GM23338 (cell line): Measurements from ENCODE around the gene PLEKHA8. TPM values are rescaled to one million over a fixed set of nuclear protein-coding genes. Genes with fewer than 3 reads are reported as not detected.

Source experiments
- ATAC-seq: fragments of 200-7000 bp; cut with Tn5 transposase; 3 replicates; pipeline ENCODE4 v1.9.1; 2020
- DNase-seq: peaks from one replicate; pipeline ENCODE4 v3.0.0-alpha.2; 2015; ENCODE audit warnings: low spot score
- H2AFZ ChIP-seq: fragments of 200-600 bp; sonication (generic); 2 replicates; pipeline ENCODE4 v1.8.0; 2016; ENCODE audit warnings: antibody characterized with exemption, mild to moderate bottlenecking, moderate library complexity
- H3F3A ChIP-seq: fragments of 200-600 bp; sonication (generic); replicated peaks from 2 replicates; pipeline ENCODE4 v1.8.0; 2017; ENCODE audit warnings: antibody characterized with exemption, mixed run types, low read depth
- H3K27ac ChIP-seq: fragments of 200-600 bp; sonication (generic); 2 replicates; pipeline ENCODE4 v1.6.1; 2016; ENCODE audit warnings: low read depth
- H3K27me3 ChIP-seq: fragments of 200-600 bp; sonication (generic); 2 replicates; pipeline ENCODE4 v1.8.0; 2016; ENCODE audit warnings: mild to moderate bottlenecking, mixed run types, moderate library complexity; ENCODE audit not compliant: insufficient read depth
- H3K36me3 ChIP-seq: fragments of 200-600 bp; sonication (generic); 2 replicates; pipeline ENCODE4 v1.8.0; 2016; ENCODE audit warnings: mild to moderate bottlenecking; ENCODE audit not compliant: insufficient read depth
- H3K4me1 ChIP-seq: fragments of 200-600 bp; sonication (generic); 2 replicates; pipeline ENCODE4 v1.8.0; 2016; ENCODE audit warnings: mild to moderate bottlenecking, moderate library complexity; ENCODE audit not compliant: insufficient read depth
- H3K4me2 ChIP-seq: fragments of 200-600 bp; sonication (generic); 2 replicates; pipeline ENCODE4 v1.7.1; 2017; ENCODE audit warnings: mixed run types
- H3K4me3 ChIP-seq: fragments of 200-600 bp; sonication (generic); 2 replicates; pipeline ENCODE4 v1.6.1; 2016; ENCODE audit warnings: mixed run types
- H3K79me2 ChIP-seq: fragments of 200-600 bp; sonication (generic); replicated peaks from 2 replicates; pipeline ENCODE4 v1.8.0; 2017; ENCODE audit warnings: mild to moderate bottlenecking; ENCODE audit not compliant: insufficient read depth
- H3K9me2 ChIP-seq: fragments of 200-600 bp; sonication (generic); 2 replicates; pipeline ENCODE4 v1.8.0; 2017; ENCODE audit not compliant: insufficient read depth
- H4K20me1 ChIP-seq: fragments of 200-600 bp; sonication (generic); replicated peaks from 2 replicates; pipeline ENCODE4 v1.8.0; 2017; ENCODE audit warnings: mild to moderate bottlenecking; ENCODE audit not compliant: insufficient read depth
- H3K27ac Mint-ChIP-seq: 2 replicates; pipeline ENCODE4 v1.8.0; 2020; ENCODE audit warnings: inconsistent platforms, mild to moderate bottlenecking, moderate library complexity, mixed read lengths
- H3K27me3 Mint-ChIP-seq: 3 replicates; pipeline ENCODE4 v1.8.0; 2022; ENCODE audit warnings: low read depth, mild to moderate bottlenecking, moderate library complexity, mixed read lengths, inconsistent platforms; ENCODE audit not compliant: insufficient read depth, poor library complexity
- H3K36me3 Mint-ChIP-seq: 3 replicates; pipeline ENCODE4 v1.8.0; 2021; ENCODE audit warnings: low read depth, mild to moderate bottlenecking, inconsistent platforms, moderate library complexity, mixed read lengths
- H3K4me1 Mint-ChIP-seq: 3 replicates; pipeline ENCODE4 v1.8.0; 2020; ENCODE audit warnings: mild to moderate bottlenecking, inconsistent platforms, mixed read lengths
- H3K4me3 Mint-ChIP-seq: 3 replicates; pipeline ENCODE4 v1.8.0; 2021; ENCODE audit warnings: moderate library complexity, mild to moderate bottlenecking, inconsistent platforms, mixed read lengths
- H3K9me3 Mint-ChIP-seq: 3 replicates; pipeline ENCODE4 v1.8.0; 2020; ENCODE audit warnings: moderate library complexity, mild to moderate bottlenecking, inconsistent platforms, mixed read lengths
- CREB1 ChIP-seq: fragments of 250-450 bp; sonication (Bioruptor Pico); IDR thresholded peaks from 2 replicates; pipeline ENCODE4 v1.5.0; 2020; ENCODE audit warnings: low read depth, mild to moderate bottlenecking, moderate library complexity
- ETS1 ChIP-seq: IDR thresholded peaks from 2 replicates; pipeline ENCODE4 v1.6.1; 2016; ENCODE audit warnings: antibody characterized with exemption
- EZH2phosphoT487 ChIP-seq: fragments of 200-600 bp; sonication (generic); IDR thresholded peaks from one replicate; pipeline ENCODE4 v1.8.1; 2018; ENCODE audit warnings: antibody characterized with exemption; ENCODE audit not compliant: unreplicated experiment
- JUNB ChIP-seq: IDR thresholded peaks from one replicate; pipeline ENCODE4 v1.6.1; 2016; ENCODE audit warnings: antibody characterized with exemption; ENCODE audit not compliant: unreplicated experiment
- NANOG ChIP-seq: IDR thresholded peaks from 2 replicates; pipeline ENCODE4 v1.6.1; 2016; ENCODE audit warnings: antibody characterized with exemption, borderline replicate concordance
- POLR2AphosphoS5 ChIP-seq: IDR thresholded peaks from 2 replicates; pipeline ENCODE4 v1.6.1; 2016; ENCODE audit warnings: antibody characterized with exemption, low read depth
- REST ChIP-seq: IDR thresholded peaks from one replicate; pipeline ENCODE4 v1.6.1; 2018; ENCODE audit warnings: antibody characterized with exemption; ENCODE audit not compliant: unreplicated experiment
- STAT1 ChIP-seq: IDR thresholded peaks from one replicate; pipeline ENCODE4 v1.6.1; 2016; ENCODE audit warnings: antibody characterized with exemption; ENCODE audit not compliant: unreplicated experiment
- ZNF331 ChIP-seq: fragments of 250-450 bp; sonication (Bioruptor Pico); IDR thresholded peaks from 2 replicates; pipeline ENCODE4 v1.5.0; 2020; ENCODE audit warnings: low read depth, mild to moderate bottlenecking, moderate library complexity
- ZNF462 ChIP-seq: fragments of 250-450 bp; sonication (Bioruptor Pico); IDR thresholded peaks from 2 replicates; pipeline ENCODE4 v1.5.0; 2020; ENCODE audit warnings: mild to moderate bottlenecking, moderate library complexity
- polyA plus RNA-seq: library from polyadenylated mRNA; unstranded; fragments of >200 nt; fragmentation: Nextera tagmentation; extraction: Ambion mirVana; gene quantifications from 2 replicates; pipeline ENCODE4 v1.2.1, GENCODE V29; 2016
- total RNA-seq: library from RNA; depleted of rRNA; stranded (reverse); fragments of >200 nt; shearing (Covaris generic); gene quantifications from 2 replicates; pipeline ENCODE4 v1.2.3, GENCODE V29; 2014

Gene PLEKHA8
- total and polyA plus RNA-seq, 2 experiments from 2014 or later: 11.6 to 44.9 TPM

GRCh38 chr7:30162622-30163124 lies 134.5 kb downstream of the PLEKHA8 start (continued):
- TF ChIP-seq POLR2AphosphoS5 (no peak), STAT1 (no peak), NANOG (no peak), ZNF462 (CRISPR knock-in tag) (no peak), ETS1 (no peak), ZNF331 (CRISPR knock-in tag) (no peak)

- ATAC-seq (no peak), DNase-seq (no peak)
- Mint-ChIP-seq H3K27me3 (peaks cover 13% of the 10 kb centered on the region), H3K27ac (peak overlapping the region; percentile 49; the same call in 1 of the 2 replicates), H3K4me3 (no peak overlapping the region), H3K4me1 (peaks cover 68% of the 10 kb centered on the region), H3K9me3 (no peaks in the 10 kb centered on the region), H3K36me3 (no peaks in the 10 kb centered on the region)
- Histone ChIP-seq H3K9me2 (no peaks in the 10 kb centered on the region), H4K20me1 (no peaks in the 10 kb centered on the region), H3K27ac (no peak overlapping the region), H3K27me3 (0 out of 2 replicates have a peak, but pooled peaks cover 9% of the 10 kb centered on the region), H3K79me2 (no peaks in the 10 kb centered on the region), H3K4me1 (peaks cover 38% of the 10 kb centered on the region), H3K4me3 (no peak overlapping the region), H3K36me3 (no peaks in the 10 kb centered on the region), H3K4me2 (no peak overlapping the region), H3F3A (no peaks in the 10 kb centered on the region), H2AFZ (no peak overlapping the region)
- TF ChIP-seq EZH2phosphoT487 (no peak), STAT1 (no peak), NANOG (no peak), ZNF331 (CRISPR knock-in tag) (no peak), JUNB (no peak), POLR2AphosphoS5 (no peak), REST (no peak), ETS1 (no peak), CREB1 (CRISPR knock-in tag) (no peak)
These were observed 135.2 kb downstream of the PLEKHA8 start for GRCh38 chr7:30163231-30163894.
